Left kidney (tissue), 2 donors: Measurements from ENCODE around the gene BCKDK. TPM values are rescaled to one million over a fixed set of nuclear protein-coding genes. Genes with fewer than 3 reads are reported as not detected.
"Not testable (repeated sequence)": the region's sequence is repeated elsewhere in the genome, so short reads cannot be mapped to it uniquely, and the experiment has no call there.

Experiments
- DNase-seq: peaks from one replicate; pipeline ENCODE4 v3.0.0-alpha.2; 2013
- polyA plus RNA-seq: library from polyadenylated mRNA; unstranded; fragments of 120-200 nt; gene quantifications from one replicate; pipeline ENCODE4 v1.2.1, GENCODE V29; 2013; ENCODE audit not compliant: insufficient read length

BCKDK gene
- polyA plus RNA-seq, 1 donor = 33.6 TPM

DNA sequence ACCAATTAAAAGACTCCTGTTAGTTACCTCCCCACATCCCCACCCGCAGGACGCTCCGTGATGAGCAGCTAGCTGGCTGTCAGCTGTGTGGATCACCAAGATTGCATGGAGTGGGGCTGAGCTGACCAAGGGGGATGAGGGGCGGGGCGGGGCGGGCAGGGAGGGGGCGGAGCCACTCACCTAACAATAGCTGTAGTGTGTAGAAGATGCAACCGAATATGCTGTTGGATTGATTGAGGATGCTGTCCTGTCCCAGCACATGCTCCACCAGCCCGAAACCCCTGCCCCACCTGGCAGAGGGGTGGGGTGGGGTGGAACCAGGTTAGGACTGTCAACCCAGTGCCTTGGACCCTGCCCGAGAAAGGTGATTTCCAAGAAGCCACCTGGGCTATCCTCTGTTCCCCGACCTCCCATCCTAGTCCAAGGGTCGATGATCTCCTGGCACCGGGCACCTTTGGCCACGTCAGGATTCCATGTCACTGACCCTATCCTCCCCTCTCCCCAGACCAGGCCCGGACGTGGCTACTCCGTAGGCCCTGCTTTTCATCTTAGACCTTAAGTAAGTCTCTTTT lies 15.0 kb upstream of the BCKDK start:
- no peak for DNase-seq

DNA sequence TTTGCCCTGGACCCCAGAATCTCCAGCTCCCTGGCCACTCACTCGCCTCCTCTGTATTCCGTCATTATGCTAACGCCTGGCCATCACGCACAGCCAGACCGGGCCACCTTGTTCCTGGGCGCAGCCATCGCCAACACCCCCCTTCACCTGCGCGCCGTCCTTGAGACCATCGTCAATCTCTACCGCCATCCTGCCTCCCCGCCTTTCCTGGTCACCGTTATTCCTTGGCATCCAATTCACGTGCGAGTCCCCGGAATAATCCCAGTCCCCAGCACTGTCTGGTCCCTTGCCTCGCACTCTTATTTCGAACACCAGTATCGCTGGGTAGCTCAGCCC lies 14.1 kb upstream of the BCKDK start:
- DNase-seq = no peak

DNA sequence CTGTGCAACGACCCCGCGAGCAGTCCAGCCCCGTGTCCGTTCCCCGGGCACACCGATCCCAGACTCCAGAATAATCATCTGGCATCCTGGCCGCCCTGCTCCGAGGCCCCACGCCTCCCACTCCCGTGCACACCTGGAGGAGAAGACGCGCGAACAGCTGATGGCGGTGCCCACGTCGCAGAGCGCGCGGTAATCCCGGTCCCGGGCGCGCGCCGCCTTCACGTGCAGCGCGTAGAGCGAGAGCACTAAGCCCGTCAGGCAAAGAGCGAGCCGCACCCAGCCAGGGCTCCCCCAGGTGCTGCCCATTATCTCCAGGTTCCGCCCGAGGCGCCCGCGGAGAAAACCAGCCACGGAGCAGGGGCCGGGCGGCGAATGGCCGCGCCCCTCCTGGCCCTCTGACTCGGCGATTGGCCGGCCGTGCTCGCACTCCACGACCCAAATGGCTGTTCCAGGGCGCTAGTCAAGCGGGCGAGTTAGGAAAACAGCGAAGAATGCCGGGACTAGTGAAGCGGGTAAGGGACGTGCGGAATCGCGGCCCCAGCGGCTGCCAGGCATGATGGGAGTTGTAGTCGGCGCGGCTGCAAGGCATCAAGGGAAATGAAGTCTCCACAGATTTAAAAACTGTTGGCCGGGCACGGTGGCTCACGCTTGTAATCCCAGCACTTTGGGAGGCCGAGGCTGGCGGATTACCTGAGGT lies 13.6 kb upstream of the BCKDK start, which contains the start of gene VKORC1:
VKORC1 (minus strand) TSS at position 374 of the 697 bp plus-strand sequence; CDS start at position 306, 68 bp downstream.
- peak; percentile 91 for DNase-seq

DNA sequence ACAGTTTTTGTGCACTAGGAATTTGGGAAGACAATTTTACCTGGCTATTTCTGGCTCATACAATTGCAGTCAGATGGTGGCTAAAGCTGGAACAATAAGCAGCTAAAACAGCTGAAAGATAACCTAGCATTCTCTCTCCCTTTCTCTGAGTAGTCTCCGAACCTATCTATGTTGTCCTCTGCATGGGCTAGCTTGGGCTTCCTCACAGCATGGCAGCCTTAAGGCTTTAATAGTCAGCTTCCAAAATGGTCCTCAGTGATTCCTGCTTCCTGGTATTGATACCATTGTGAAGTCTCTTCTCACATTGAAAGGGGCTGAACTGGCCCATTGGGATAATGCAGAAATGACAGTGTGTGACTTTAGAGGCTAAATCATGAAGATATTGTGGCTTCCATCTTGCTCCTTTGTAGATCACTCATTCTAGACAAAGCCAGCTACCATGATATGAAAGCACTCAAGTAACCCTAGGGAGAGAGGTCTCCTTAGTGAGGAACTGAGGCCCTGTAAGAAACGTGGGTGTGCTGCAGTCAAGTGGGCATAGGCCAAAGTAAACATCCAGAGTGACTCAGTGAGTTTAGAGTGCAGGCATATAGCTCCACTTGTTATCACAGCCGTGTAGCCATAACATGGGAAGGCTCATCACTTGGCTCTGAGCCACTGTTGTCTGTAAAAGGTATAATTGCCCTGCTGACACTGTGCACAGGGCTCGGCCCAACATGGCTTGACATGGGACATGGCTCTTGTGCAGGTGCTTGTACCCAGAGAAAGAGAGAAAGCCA lies 8.1 kb upstream of the BCKDK start:
- no peak for DNase-seq

DNA sequence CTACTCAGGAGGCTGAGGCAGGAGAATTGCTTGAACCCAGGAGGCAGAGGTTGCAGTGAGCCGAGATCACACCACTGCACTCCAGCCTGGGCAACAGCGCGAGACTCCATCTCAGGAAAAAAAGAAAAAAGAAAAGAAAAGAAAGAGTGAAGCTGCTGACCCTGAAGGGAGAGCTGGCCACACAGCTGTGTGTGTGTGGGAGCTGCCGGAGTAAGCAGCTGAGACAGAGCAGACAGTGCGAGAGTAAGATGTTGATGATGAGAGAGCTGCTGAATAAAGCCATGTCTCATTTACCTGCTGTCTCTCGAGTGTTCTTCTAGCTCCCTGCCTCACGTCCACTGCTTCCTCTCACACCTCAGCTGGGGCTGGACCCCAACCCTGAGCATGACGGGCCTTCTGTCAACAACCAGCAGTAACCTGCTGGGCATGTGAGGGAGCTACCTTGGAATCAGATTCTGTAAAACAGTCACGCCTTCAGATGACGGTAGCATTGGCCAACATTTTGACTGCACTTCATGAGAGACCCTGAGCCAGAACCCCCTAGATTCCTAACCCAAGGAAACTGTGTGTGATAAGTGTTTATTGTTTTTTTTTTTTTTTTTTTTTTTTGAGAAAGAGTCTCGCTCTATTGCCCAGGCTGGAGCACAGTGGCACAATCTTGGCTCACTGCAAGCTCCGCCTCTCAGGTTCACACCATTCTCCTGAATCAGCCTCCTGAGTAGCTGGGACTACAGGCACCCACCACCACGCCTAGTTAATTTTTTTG lies 7.1 kb upstream of the BCKDK start:
- DNase-seq = not testable (repeated sequence)

DNA sequence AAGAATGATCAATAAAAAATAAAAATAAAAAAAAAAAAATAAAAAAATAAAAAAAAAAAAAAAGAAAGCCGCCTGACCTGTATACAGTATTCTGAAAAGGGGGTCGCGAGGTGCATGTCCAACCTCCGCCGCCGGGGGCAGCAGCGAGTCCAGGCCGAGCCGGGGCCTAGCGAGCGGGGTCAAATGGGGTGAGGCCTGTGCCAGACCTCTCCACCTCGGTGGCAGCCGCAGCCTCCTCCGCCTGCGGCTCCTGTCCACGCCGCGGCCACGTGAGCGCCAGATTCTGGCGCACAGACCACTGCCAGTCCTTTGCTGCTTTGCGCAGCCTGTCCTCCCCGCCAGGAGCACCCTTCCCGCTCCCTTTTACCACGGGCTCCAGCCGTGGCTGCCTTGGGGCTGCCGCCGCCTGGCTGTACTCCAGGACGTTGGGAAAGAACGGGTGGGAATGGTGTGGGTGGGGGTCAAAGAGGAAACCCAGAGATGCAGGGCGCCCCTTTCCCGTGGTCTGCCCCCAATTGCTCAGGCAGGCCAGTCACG lies 2.4 kb upstream of the BCKDK start:
- peak; percentile 53 for DNase-seq

DNA sequence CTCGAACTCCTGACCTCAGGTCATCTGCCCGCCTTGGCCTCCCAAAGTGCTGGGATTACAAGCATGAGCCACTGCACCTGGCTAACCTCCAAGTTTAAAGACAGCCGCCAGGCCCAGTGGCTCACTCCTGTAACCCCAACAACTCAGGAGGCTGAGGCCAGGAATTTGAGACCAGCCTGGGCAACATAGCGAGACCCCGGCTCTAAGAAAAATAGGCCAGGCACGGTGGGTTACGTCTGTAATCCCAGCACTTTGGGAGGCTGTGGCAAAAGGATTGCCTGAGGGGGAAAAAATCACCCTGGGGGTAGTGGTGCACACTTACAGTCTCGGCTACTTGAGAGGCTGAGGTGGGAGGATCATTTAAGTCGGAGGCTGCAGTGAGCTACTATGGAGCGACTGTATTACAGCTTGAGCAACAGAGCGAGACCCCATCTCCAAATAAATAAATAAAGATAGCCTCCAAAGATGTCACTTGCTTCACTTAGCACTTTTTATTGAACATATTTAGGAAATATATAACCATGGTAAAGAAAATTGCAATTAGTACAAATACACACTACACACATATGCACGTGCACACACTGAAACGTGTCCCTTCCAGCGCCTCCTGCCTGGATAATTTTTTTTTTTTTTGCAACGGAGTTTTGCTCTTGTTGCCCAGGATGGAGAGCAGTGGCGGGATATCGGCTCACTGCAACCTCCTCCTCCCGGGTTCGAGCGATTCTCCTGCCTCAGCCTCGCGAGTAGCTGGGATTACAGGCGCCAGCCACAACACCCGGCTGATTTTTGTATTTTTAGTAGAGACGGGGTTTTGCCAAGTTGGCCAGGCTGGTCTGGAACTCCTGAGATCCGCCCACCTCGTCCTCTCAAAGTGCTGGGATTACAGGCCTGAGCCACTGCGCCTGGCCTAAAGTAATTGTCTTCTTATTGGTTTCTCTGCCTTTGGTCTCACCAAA lies 1.4 kb upstream of the BCKDK start:
- DNase-seq = no peak

DNA sequence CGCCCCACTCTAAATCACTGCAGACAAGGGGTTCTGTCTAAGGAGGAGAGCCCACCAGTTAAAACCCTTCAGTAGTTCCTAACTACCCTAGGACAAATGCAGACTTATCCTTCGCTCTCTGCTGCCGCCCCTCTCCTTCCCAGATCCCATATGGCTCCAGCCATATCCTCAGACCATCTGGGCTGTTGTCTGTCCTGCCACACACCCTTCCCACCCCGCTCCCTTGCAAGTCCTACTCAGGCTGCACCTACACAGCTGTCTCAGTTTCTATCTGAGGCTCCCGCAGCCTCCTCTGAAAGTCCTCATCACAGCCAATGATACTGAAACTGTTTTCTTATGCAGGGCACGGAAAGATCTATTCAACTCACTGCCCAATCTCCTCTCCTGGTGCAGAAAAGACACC lies 720 bp upstream of the BCKDK start:
- no peak for DNase-seq

DNA sequence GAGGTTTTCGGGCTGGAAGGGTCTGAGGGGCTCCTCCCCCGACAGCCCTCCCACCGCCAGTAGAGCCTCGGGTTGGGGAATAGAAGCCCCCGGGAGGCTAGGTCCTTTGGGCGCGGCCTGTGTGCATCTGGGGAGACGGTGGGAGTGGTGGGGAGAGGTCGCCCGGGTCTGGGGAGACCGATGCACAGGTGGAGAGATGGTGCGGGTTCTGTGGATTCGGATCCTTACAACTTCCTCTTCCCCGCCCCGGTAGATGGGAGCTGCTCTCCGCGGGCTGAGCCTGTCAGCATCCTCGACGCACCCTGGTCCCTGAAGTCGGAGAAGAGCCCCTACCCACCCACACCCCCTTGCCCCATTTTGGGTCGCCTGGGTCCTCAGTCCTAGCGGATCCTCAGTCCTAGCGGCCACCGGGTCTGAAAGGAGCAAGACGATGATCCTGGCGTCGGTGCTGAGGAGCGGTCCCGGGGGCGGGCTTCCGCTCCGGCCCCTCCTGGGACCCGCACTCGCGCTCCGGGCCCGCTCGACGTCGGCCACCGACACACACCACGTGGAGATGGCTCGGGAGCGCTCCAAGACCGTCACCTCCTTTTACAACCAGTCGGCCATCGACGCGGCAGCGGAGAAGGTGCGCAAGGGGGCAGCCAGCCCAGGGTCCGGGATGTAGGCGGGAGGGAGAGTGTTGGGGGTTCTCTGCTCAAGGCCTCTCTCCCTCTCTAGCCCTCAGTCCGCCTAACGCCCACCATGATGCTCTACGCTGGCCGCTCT lies 790 bp downstream of the BCKDK start:
- no peak for DNase-seq

DNA sequence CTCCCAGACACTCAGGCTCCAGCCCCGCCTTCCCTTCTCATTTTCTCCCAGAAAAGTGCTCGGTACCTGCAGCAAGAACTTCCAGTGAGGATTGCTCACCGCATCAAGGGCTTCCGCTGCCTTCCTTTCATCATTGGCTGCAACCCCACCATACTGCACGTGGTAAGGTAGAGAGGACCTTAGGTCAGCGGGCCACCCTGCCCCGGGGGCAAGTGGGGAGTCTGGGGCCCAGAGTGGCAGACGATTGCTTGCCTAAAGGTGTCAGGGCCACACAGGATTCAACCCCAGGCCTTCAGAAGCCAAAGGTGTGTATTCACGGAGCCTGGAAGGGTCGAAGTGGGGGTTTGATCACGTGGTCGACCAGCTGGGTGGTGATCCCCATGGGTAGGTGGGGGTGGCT lies 1.4 kb downstream of the BCKDK start:
- DNase-seq = no peak

DNA sequence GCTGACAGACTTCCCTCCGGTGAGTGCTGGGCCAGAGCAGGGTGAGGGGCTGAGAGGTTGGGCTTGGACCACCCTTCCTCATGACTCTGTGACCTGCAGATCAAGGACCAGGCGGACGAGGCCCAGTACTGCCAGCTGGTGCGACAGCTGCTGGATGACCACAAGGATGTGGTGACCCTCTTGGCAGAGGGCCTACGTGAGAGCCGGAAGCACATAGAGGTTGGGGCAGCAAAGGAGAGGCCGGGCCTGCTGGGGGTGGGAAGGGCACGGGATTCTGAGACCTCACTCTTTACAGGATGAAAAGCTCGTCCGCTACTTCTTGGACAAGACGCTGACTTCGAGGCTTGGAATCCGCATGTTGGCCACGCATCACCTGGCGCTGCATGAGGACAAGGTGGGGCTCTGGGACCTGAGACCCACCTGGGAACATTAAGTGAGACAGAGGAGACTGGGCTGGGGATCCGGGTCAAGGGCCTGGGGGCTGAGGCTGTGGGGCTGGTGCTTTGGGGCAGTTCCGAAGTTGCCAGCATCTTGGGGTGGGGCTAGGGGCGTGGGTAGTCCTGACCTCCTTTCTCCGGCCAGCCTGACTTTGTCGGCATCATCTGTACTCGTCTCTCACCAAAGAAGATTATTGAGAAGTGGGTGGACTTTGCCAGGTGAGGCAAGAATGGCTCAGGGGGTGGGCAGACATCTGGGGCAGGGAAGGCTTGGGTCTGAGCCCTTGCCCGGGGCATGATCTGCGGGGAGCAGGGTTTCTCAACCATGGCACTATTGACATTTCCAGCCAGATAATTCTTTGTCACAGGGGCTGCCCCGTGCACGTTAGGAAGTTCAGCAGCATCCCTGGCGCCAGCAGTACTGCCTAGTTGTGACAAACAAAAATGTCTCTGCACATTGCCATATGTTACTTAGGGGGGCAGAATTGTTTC lies 2.2 kb downstream of the BCKDK start:
- DNase-seq = no peak

DNA sequence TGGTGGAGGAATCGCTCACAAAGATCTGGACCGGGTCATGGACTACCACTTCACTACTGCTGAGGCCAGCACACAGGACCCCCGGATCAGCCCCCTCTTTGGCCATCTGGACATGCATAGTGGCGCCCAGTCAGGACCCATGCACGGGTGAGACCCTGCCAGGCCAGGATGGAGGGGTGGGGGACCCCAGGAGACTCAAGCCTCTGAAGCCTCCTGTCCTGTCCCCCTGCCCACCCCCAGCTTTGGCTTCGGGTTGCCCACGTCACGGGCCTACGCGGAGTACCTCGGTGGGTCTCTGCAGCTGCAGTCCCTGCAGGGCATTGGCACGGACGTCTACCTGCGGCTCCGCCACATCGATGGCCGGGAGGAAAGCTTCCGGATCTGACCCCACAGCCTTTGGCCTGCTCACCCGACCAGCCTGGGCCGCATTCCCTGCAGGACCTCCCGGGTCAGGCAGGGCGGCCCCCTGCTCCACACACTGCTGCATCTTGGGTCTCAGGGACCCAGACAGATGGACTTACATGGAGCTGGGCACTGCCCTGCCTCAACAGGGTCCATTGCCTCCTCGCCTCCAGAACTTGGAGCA lies 3.8 kb downstream of the BCKDK start:
- DNase-seq = no peak

DNA sequence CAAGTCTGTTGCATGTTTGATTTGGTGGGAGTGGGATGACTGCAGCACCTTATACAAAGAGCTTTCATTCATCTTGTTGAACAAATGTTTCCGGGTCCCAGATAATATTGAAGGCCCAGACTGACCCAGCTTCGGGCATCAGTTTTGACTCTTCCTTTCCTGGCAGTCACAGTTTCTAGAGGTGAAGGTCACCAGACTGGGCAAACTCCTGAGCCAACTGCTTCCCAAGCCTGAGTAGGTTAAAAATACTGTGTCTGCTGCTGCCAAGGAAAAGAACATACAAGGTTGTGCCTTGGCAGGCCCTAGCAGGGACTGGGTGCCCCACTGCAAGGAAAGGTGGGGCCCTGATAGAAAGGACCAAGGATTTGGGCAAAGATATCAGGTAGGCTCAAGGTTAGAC lies 4.5 kb downstream of the BCKDK start:
- DNase-seq = no peak

DNA sequence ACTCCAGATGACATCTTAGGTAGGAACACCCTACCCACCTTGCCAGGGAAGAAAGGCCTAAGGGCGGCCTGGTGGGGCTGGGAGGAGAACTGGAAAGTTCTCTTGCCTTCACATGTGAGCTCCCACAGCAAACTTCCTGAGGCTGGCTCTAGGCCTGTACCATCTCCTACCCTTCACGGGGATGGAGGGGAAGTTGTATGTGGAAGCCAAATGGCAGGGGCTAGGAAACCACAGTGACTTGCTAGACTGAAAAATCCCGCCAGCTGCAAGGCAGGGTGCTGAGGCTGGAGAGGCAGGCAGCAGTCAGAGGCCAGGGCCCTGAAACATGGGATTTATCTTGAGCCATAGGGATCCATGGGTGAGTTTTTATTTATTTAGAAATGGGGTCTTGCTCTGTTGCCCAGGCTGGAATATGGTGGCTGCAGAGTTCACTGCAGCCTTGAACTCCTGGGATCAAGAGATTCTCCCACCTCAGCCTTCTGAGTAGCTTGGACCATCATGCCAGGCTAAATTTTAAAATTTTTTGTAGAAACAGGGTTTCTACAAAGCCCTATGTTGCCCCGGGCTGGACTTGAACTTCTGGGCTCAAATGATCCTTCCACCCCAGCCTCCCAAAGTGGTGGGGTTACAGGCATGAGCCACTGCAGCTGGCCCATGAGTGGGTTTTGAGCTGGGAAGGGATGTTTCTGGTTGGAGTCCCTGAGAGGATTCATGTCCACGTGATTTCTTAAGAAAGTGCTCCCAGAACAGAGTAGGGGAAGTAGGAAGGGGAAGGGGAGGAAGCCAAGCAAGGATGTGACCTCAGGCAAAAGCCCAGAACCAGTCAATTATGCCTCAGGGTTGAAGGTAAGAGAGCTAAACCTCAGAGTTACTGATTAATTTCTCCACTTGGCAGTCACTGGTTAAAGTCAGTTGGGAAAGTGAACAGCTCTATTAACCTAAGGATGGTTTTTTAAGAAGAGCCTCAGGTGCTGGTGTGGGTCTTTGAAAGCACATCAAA lies 5.2 kb downstream of the BCKDK start:
- DNase-seq = peak; percentile 22

DNA sequence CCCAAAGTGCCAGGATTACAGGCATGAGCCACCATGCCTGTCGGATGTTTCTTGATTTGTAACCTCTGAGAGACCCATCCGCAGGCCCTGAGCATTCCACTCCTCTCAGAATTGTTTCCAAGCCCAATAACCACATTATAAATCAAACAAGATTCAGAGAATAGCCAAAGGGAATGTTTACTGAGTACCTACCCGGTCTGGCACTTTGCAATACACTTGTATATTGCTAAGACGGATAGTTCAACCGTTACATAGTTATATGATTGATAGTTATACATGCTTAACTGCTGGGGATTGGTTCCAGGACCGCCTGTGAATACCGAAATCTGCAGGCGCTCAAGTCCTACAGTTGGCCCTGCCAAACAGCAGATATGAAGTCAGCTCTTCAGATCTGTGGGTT lies 6.3 kb downstream of the BCKDK start:
- DNase-seq = no peak

DNA sequence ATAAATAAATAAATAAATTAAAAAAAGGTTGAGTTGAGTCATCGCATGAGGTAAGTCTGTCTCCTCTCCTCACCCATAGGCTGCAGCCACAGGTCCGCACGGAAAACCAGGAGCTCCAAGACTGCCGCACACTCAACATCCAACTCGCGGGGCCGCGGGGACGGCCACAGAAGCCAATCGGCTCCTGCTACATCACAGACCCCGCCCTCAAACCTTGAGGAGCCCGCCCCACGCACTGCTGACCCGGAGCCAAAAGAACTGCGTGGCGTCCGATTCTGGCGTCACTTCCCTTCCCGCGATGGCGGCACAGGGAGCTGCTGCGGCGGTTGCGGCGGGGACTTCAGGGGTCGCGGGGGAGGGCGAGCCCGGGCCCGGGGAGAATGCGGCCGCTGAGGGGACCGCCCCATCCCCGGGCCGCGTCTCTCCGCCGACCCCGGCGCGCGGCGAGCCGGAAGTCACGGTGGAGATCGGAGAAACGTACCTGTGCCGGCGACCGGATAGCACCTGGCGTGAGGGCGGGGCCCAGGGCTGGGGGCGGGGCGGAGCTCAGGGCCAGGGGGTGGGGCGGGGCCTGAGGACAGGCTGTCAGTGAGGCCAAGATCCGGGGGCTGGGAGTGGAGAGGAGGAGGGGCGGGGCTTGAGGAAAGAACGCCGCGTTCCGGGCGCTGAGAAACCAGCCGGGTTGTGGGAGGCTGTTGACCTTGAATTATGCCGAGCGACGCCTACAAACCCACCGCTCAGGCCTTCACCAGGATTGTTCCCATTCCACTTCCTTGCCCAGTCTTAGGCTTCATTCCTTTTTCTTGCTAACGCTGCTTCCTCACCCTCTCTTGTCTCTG lies 9.4 kb downstream of the BCKDK start, which contains the start of gene KAT8:
KAT8 (plus strand) TSS at position 281 of the 839 bp plus-strand sequence; CDS start at position 299, 18 bp downstream.
- peak; percentile 98 for DNase-seq
